PC-3 (cell line): Measurements from ENCODE around the gene LMAN1. TPM values are rescaled to one million over a fixed set of nuclear protein-coding genes. Genes with fewer than 3 reads are reported as not detected.

ENCODE experiments used
- ATAC-seq: fragments of 200-7000 bp; cut with Tn5 transposase; 2 replicates; pipeline ENCODE4 v1.9.1; 2020; ENCODE audit warnings: mild to moderate bottlenecking, moderate library complexity
- BruUV-seq: library from RNA; stranded (reverse); fragments of 400-500 nt; replicated peaks from 2 replicates; lab custom pipeline; 2021; lab: Mats Ljungman, UMichigan
- CTCF ChIA-PET: fragments of 300-600 bp; sonication (Branson Sonifier 250); formaldehyde crosslinking; loops from one replicate; lab custom pipeline; 2022; ENCODE audit warnings: antibody characterized with exemption; lab: Charles Lee
- POLR2A ChIA-PET: fragments of 300-600 bp; sonication (Branson Sonifier 250); formaldehyde crosslinking; loops from one replicate; lab custom pipeline; 2022; ENCODE audit warnings: antibody characterized with exemption; ENCODE audit not compliant: unreplicated experiment; lab: Charles Lee
- DNase-seq: peaks from one replicate; pipeline ENCODE4 v3.0.0-alpha.2; 2015
- H2AFZ ChIP-seq: fragments of 300-600 bp; sonication (generic); 2 replicates; pipeline ENCODE4 v1.6.0; 2016; ENCODE audit warnings: antibody characterized with exemption, low read length
- H3F3A ChIP-seq: fragments of 300-600 bp; sonication (generic); one replicate; pipeline ENCODE4 v1.6.0; 2017; ENCODE audit warnings: antibody characterized with exemption, low read length, control low read depth, mild to moderate bottlenecking; ENCODE audit not compliant: unreplicated experiment
- H3K27ac ChIP-seq: fragments of 300-600 bp; sonication (generic); 2 replicates; pipeline ENCODE4 v1.5.1; 2016; ENCODE audit warnings: mild to moderate bottlenecking, low read length
- H3K27me3 ChIP-seq: fragments of 300-600 bp; sonication (generic); 2 replicates; pipeline ENCODE4 v1.6.1; 2016; ENCODE audit warnings: low read length, mixed read lengths
- H3K36me3 ChIP-seq: fragments of 300-600 bp; sonication (generic); 2 replicates; pipeline ENCODE4 v1.6.1; 2016; ENCODE audit warnings: low read depth, mixed run types, low read length, mixed read lengths
- H3K4me1 ChIP-seq: fragments of 300-600 bp; sonication (generic); 2 replicates; pipeline ENCODE4 v1.5.1; 2016; ENCODE audit warnings: low read length; ENCODE audit not compliant: insufficient read depth
- H3K4me2 ChIP-seq: fragments of 300-600 bp; sonication (generic); 2 replicates; pipeline ENCODE4 v1.6.0; 2016; ENCODE audit warnings: low read length
- H3K4me3 ChIP-seq: fragments of 300-600 bp; sonication (generic); 2 replicates; pipeline ENCODE4 v1.5.1; 2016; ENCODE audit warnings: mild to moderate bottlenecking, low read length, mixed read lengths
- H3K79me2 ChIP-seq: fragments of 300-600 bp; sonication (generic); 2 replicates; pipeline ENCODE4 v1.6.1; 2017; ENCODE audit warnings: low read length, mixed read lengths
- H3K9ac ChIP-seq: fragments of 300-600 bp; sonication (generic); 2 replicates; pipeline ENCODE4 v1.6.0; 2016; ENCODE audit warnings: mild to moderate bottlenecking, low read length
- H3K9me2 ChIP-seq: fragments of 300-600 bp; sonication (generic); replicated peaks from 2 replicates; pipeline ENCODE4 v1.6.1; 2016; ENCODE audit warnings: mixed run types, low read length, mixed read lengths
- H3K9me3 ChIP-seq: fragments of 300-600 bp; sonication (generic); 2 replicates; pipeline ENCODE4 v1.6.1; 2016; ENCODE audit warnings: low read length, mixed read lengths
- H4K20me1 ChIP-seq: fragments of 300-600 bp; sonication (generic); 2 replicates; pipeline ENCODE4 v1.6.1; 2016; ENCODE audit warnings: low read length, mixed read lengths
- CTCF ChIP-seq: fragments of 300-600 bp; sonication (generic); conservative IDR thresholded peaks from 2 replicates; pipeline ENCODE4 v1.5.1; 2017; ENCODE audit warnings: antibody characterized with exemption, low read depth, mild to moderate bottlenecking, low read length
- EZH2 ChIP-seq: fragments of 300-600 bp; sonication (generic); IDR thresholded peaks from one replicate; pipeline ENCODE4 v1.6.1; 2017; ENCODE audit warnings: antibody characterized with exemption, mild to moderate bottlenecking, low read length; ENCODE audit not compliant: unreplicated experiment
- EZH2phosphoT487 ChIP-seq: fragments of 300-600 bp; sonication (generic); IDR thresholded peaks from 2 replicates; pipeline ENCODE4 v1.6.1; 2018; ENCODE audit warnings: mild to moderate bottlenecking, antibody characterized with exemption, low read length, borderline replicate concordance
- intact Hi-C: fragments of 100-400 bp; cut with micrococcal nuclease; formaldehyde crosslinking; loops from 2 replicates; pipeline ENCODE4 v1.9.0; 2023
- total RNA-seq: library from RNA; depleted of rRNA; stranded (reverse); fragments of >200 nt; gene quantifications from 2 replicates; pipeline ENCODE4 v1.2.3, GENCODE V29; 2014

Gene LMAN1
- total RNA-seq, 1 experiment from 2014 or later = 126 TPM

GRCh38 chr18:59303006-59303405 lies 56.1 kb downstream of the LMAN1 start:
- Histone ChIP-seq H2AFZ (no peak overlapping the region), H3F3A (no peaks in the 10 kb centered on the region), H3K4me2 (no peak overlapping the region), H3K9ac (no peak overlapping the region), H3K27me3 (no peaks in the 10 kb centered on the region), H3K36me3 (no peaks in the 10 kb centered on the region), H3K79me2 (no peaks in the 10 kb centered on the region), H3K9me3 (no peaks in the 10 kb centered on the region), H3K4me1 (peaks cover 36% of the 10 kb centered on the region), H3K4me3 (no peak overlapping the region), H3K27ac (no peak overlapping the region), H4K20me1 (no peaks in the 10 kb centered on the region), H3K9me2 (no peaks in the 10 kb centered on the region)
- intact Hi-C loops = no loop called here
- ChIA-PET CTCF (interaction anchor here (1.3 kb wide), 1 partner anchor 99 kb away, joined by 7 read pairs; no protein-coding TSS in a partner anchor), POLR2A (interaction anchor here (0.5 to 0.7 kb wide), 2 partner anchors 55 to 220 kb away, joined by 3 to 22 read pairs; no protein-coding TSS in a partner anchor)
- TF ChIP-seq CTCF = no peak
- no peak for TF ChIP-seq EZH2phosphoT487
- TF ChIP-seq EZH2 = no peak
- no peak for DNase-seq
- ATAC-seq = no peak
- no TSS peak for BruUV-seq

GRCh38 chr18:59301929-59302328 lies 57.1 kb downstream of the LMAN1 start:
- POLR2A ChIA-PET = no interaction called here

More at GRCh38 chr18:59301929-59302328, 57.1 kb downstream of the LMAN1 start:
- TF ChIP-seq CTCF (no peak), EZH2 (no peak), EZH2phosphoT487 (no peak)
- no peak overlapping the region for H3K4me2 ChIP-seq
- no TSS peak for BruUV-seq
- no peaks in the 10 kb centered on the region for H3K27me3 ChIP-seq
- H3K27ac ChIP-seq = no peak overlapping the region
- no peaks in the 10 kb centered on the region for H3K36me3 ChIP-seq
- H2AFZ ChIP-seq = no peak overlapping the region
- intact Hi-C loops = no loop called here
- H3K4me1 ChIP-seq = peaks cover 36% of the 10 kb centered on the region
- H3K9me3 ChIP-seq = no peaks in the 10 kb centered on the region
- no peak overlapping the region for H3K4me3 ChIP-seq
- H3K79me2 ChIP-seq = no peaks in the 10 kb centered on the region
- no peak for DNase-seq
- no peaks in the 10 kb centered on the region for H4K20me1 ChIP-seq
- H3K9me2 ChIP-seq = no peaks in the 10 kb centered on the region
- no peak for ATAC-seq
- H3K9ac ChIP-seq = no peak overlapping the region
- no peaks in the 10 kb centered on the region for H3F3A ChIP-seq
- CTCF ChIA-PET = interaction anchor here (0.6 to 1.3 kb wide), 2 partner anchors 33 to 101 kb away, joined by 3 to 7 read pairs; no protein-coding TSS in a partner anchor
